Stimulated activated naive CD8-positive, alpha-beta T cell treated with anti-CD3 and anti-CD28 coated beads, Interleukin-15, Interleukin-2, amounts not matched to agents 100 ng/mL and 50 ng/mL, for 24 hours (primary cell): ENCODE data around the gene ECPAS.

Source experiments
- H3K27ac Mint-ChIP-seq: one replicate; pipeline ENCODE4 v1.8.0; 2021; ENCODE audit warnings: mild to moderate bottlenecking, mixed read lengths
- H3K27me3 Mint-ChIP-seq: one replicate; pipeline ENCODE4 v1.8.0; 2021; ENCODE audit warnings: mixed read lengths
- H3K36me3 Mint-ChIP-seq: one replicate; pipeline ENCODE4 v1.8.0; 2021; ENCODE audit warnings: low read depth, mixed read lengths
- H3K4me1 Mint-ChIP-seq: one replicate; pipeline ENCODE4 v1.8.0; 2021; ENCODE audit warnings: low read depth, mixed read lengths
- H3K4me3 Mint-ChIP-seq: one replicate; pipeline ENCODE4 v1.8.0; 2021; ENCODE audit warnings: mild to moderate bottlenecking, mixed read lengths
- H3K9me3 Mint-ChIP-seq: one replicate; pipeline ENCODE4 v1.8.0; 2021; ENCODE audit warnings: mixed read lengths

Gene ECPAS

GRCh38 chr9:111483439-111483857, 735 bp downstream of the ECPAS start:
- Mint-ChIP-seq H3K36me3 (peaks cover 17% of the 10 kb centered on the region), H3K9me3 (no peaks in the 10 kb centered on the region), H3K27ac (no peak overlapping the region), H3K4me3 (no peak overlapping the region), H3K27me3 (peaks cover 6% of the 10 kb centered on the region), H3K4me1 (peaks cover 39% of the 10 kb centered on the region)

DNA sequence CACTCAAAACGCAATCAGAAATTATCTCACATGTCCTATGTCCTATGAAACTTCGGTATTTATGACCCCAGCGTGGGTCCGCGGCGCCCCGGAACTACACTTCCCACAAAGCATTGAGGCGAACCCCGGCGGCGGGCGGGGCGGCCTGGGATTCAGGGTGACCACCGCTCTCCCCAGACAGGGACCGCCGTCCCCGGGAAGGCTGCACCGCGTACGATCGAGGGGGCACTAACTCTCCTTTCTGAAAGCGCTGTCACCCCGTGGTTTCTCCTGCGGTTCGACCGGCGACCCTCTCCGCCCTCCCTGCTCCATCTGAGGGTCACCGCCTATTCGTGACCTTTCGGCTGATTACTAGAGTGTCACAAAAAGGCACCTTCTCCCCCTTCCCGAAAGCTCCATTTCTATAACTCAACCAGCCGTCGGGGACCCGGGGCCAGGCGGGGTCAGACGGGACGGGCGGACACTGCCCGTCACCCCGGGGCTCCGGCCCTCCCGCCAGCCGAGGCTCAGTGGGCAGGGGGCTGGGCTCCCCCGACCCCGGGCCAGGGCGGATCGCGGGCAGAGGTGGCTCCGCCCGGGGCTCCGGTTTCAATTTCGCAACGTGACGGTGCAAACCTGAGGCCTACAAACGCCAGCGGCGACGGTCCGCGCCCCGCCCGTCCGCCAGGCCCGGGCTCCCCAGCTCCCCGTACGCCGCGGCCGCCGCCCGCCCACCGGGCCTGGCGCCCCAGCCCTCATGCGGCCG, 1.3 kb downstream of the ECPAS start:
- H3K9me3 Mint-ChIP-seq: no peaks in the 10 kb centered on the region
- peaks cover 40% of the 10 kb centered on the region for H3K4me1 Mint-ChIP-seq
- peak overlapping the region; percentile 87 for H3K27ac Mint-ChIP-seq
- peaks cover 17% of the 10 kb centered on the region for H3K36me3 Mint-ChIP-seq
- peaks cover 6% of the 10 kb centered on the region for H3K27me3 Mint-ChIP-seq
- H3K4me3 Mint-ChIP-seq: peak overlapping the region; percentile 85

GRCh38 chr9:111481885-111482636, 2.1 kb downstream of the ECPAS start:
- peaks cover 48% of the 10 kb centered on the region for H3K4me1 Mint-ChIP-seq
- H3K36me3 Mint-ChIP-seq: peaks cover 17% of the 10 kb centered on the region
- H3K9me3 Mint-ChIP-seq: no peaks in the 10 kb centered on the region
- peak overlapping the region; percentile 87 for H3K27ac Mint-ChIP-seq
- H3K27me3 Mint-ChIP-seq: no peaks in the 10 kb centered on the region
- peak overlapping the region; percentile 85 for H3K4me3 Mint-ChIP-seq

GRCh38 chr9:111477677-111478076, 6.5 kb downstream of the ECPAS start:
- H3K4me3 Mint-ChIP-seq: no peak overlapping the region
- H3K4me1 Mint-ChIP-seq: peaks cover 62% of the 10 kb centered on the region
- no peaks in the 10 kb centered on the region for H3K9me3 Mint-ChIP-seq
- peaks cover 28% of the 10 kb centered on the region for H3K36me3 Mint-ChIP-seq
- H3K27me3 Mint-ChIP-seq: no peaks in the 10 kb centered on the region
- no peak overlapping the region for H3K27ac Mint-ChIP-seq

DNA sequence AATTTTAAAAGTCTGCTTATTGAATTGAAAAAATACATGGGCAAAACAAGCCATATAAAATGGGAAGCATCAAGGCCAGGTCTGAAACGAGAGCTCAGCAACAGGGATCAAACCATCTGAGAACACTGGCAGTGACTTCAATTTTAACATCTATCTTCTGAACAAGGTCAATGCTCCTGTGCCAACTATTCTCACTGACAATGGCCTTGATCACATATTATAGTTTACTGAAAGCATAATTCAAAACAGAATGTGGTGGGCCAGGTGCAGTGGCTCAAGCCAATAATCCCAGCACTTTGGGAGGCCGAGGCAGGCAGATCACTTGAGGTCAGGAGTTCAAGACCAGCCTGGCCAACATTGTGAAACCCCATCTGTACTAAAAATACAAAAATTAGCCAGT, 9.0 kb downstream of the ECPAS start:
- H3K36me3 Mint-ChIP-seq: peaks cover 30% of the 10 kb centered on the region
- H3K27me3 Mint-ChIP-seq: no peaks in the 10 kb centered on the region
- no peak overlapping the region for H3K27ac Mint-ChIP-seq
- no peaks in the 10 kb centered on the region for H3K9me3 Mint-ChIP-seq
- peaks cover 53% of the 10 kb centered on the region for H3K4me1 Mint-ChIP-seq
- no peak overlapping the region for H3K4me3 Mint-ChIP-seq

DNA sequence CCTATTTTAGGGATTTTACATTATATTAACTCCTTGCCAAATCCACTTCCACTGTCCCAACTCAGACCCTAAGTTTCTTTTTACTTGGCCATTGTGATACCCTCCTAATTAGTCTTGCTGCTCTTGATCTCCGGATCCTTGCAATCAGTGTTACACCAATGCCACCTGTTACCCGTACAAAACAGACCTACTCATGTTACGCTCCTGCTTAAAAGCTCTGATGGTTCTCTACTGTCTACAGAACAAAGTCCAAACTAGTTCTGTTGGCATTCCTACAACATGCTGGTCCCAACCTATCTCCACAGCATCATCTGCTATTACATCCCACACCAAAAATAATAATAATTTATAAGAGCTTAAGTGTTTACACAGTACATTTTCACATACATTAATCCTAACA, 9.8 kb downstream of the ECPAS start:
- Mint-ChIP-seq H3K27ac (peak overlapping the region; percentile 43), H3K27me3 (no peaks in the 10 kb centered on the region), H3K36me3 (peaks cover 30% of the 10 kb centered on the region), H3K4me1 (peaks cover 53% of the 10 kb centered on the region), H3K9me3 (no peaks in the 10 kb centered on the region), H3K4me3 (no peak overlapping the region)

DNA sequence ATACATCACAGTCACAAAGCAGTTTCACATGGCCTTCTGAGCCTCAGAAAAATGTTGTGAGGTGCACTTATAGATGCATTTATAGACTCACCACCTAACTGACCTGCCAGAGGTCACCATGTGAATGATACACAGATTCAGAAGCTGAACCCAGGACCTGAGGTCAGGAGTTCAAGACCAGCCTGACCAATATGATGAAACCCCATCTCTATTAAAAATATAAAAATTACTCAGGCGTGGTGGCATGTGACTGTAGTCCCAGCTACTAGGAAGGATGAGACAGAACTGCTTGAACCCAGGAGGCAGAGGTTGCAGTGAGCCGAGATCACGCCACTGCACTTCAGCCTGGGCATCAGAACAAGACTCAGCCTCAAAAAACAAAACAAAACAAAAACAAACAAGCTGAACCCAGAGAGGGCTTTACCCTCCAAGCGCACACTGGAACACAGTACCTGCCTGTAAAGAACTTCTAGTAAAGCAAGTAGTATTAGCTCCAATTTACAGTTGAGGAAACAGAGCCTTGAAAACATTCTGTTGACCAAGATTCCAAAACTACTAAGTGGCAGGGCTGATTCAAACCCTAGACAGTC, 16.3 kb downstream of the ECPAS start:
- Mint-ChIP-seq H3K27ac (no peak overlapping the region), H3K27me3 (no peaks in the 10 kb centered on the region), H3K4me1 (peaks cover 33% of the 10 kb centered on the region), H3K9me3 (no peaks in the 10 kb centered on the region), H3K36me3 (peaks cover 43% of the 10 kb centered on the region), H3K4me3 (no peak overlapping the region)

DNA sequence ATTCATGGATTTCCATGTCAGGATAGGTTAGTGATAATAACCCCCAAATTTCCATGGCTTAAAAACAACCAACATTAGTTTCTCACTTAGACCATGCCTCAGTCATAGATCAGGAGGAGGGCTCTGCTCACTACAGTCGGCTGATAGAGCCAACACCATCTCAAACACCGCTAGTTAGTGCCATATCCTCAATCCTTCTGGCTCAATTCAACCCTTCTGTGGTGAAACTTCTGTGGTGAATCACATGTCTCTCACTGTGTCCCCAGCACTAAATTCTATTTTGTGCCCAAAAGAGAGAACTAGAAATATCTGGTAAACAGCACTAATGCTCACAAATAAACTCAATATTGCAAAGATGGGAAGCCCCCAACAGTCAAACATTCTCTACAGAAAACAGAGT, 21.1 kb downstream of the ECPAS start:
- H3K36me3 Mint-ChIP-seq: peaks cover 34% of the 10 kb centered on the region
- H3K27ac Mint-ChIP-seq: no peak overlapping the region
- peaks cover 10% of the 10 kb centered on the region for H3K9me3 Mint-ChIP-seq
- H3K4me3 Mint-ChIP-seq: no peak overlapping the region
- no peaks in the 10 kb centered on the region for H3K27me3 Mint-ChIP-seq
- H3K4me1 Mint-ChIP-seq: peaks cover 25% of the 10 kb centered on the region

GRCh38 chr9:111458139-111459009, 25.8 kb downstream of the ECPAS start:
- peaks cover 10% of the 10 kb centered on the region for H3K9me3 Mint-ChIP-seq
- no peak overlapping the region for H3K4me3 Mint-ChIP-seq
- peaks cover 31% of the 10 kb centered on the region for H3K4me1 Mint-ChIP-seq
- no peak overlapping the region for H3K27ac Mint-ChIP-seq
- peaks cover 18% of the 10 kb centered on the region for H3K36me3 Mint-ChIP-seq
- no peaks in the 10 kb centered on the region for H3K27me3 Mint-ChIP-seq

GRCh38 chr9:111456529-111456928, 27.7 kb downstream of the ECPAS start:
- Mint-ChIP-seq H3K36me3 (peaks cover 6% of the 10 kb centered on the region), H3K9me3 (peaks cover 1% of the 10 kb centered on the region), H3K27me3 (no peaks in the 10 kb centered on the region), H3K4me3 (no peak overlapping the region), H3K27ac (no peak overlapping the region), H3K4me1 (peaks cover 33% of the 10 kb centered on the region)

DNA sequence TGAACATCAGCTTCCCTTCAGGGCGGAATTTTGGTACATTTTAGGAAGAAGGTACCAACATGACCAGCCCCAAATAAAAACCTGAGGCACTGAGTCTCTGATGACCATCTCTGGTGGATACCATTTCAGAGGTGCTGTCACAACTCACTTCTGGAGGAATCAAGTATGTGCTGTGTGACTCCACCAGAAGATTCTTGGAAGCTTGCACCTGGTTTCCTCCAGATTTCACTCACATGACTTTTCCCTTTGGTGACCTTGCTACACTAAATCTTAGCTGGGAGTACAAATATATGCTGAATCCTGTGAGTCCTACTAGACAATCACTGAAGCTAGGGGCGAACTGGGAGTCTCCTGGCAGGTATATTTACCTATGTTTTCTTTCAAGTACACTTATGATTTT, 28.5 kb downstream of the ECPAS start:
- Mint-ChIP-seq H3K4me1 (peaks cover 34% of the 10 kb centered on the region), H3K9me3 (no peaks in the 10 kb centered on the region), H3K4me3 (no peak overlapping the region), H3K27me3 (no peaks in the 10 kb centered on the region), H3K36me3 (peaks cover 11% of the 10 kb centered on the region), H3K27ac (no peak overlapping the region)

DNA sequence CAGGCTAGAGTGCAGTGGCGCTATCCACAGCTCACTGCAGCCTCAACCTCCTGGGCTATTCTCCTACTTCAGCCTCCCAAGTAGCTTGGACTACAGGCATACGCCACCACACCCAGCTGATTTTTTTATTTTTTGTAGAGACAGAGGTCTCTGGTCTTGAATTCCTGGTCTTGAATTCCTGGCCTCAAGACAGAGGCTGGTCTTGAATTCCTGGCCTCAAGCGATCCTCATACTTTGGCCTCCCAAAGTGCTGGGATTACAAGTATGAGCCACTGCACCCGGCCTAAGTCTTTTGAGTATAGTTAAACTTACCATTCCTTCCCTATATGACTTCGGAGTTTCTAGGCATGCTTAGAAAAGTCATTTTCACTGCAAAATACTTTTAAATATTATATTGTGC, 29.4 kb downstream of the ECPAS start:
- no peaks in the 10 kb centered on the region for H3K27me3 Mint-ChIP-seq
- H3K4me1 Mint-ChIP-seq: peaks cover 34% of the 10 kb centered on the region
- peaks cover 19% of the 10 kb centered on the region for H3K36me3 Mint-ChIP-seq
- no peak overlapping the region for H3K27ac Mint-ChIP-seq
- no peaks in the 10 kb centered on the region for H3K9me3 Mint-ChIP-seq
- no peak overlapping the region for H3K4me3 Mint-ChIP-seq

DNA sequence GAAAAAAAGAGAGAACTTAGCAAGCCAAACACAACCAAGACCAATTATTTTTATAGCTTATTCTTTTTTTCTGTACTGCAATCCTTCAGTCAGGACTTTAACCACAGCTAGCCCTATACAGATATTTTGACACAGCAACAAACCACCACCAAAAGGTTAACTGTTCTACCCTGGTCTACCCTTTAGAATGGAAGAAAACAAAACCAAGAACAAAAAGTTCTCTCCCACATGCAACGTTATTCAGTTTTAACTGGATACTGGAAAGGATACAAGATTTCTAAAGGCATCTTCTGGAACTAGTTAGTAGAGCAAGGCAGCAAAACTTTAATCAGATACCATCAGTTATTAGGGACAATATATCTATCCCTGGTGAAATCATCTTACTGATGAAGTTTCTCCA, 32.6 kb downstream of the ECPAS start:
- Mint-ChIP-seq H3K27me3 (no peaks in the 10 kb centered on the region), H3K27ac (no peak overlapping the region), H3K9me3 (no peaks in the 10 kb centered on the region), H3K36me3 (peaks cover 34% of the 10 kb centered on the region), H3K4me1 (peaks cover 18% of the 10 kb centered on the region), H3K4me3 (no peak overlapping the region)

GRCh38 chr9:111450124-111450523, 34.1 kb downstream of the ECPAS start:
- Mint-ChIP-seq H3K9me3 (no peaks in the 10 kb centered on the region), H3K27ac (no peak overlapping the region), H3K4me3 (no peak overlapping the region), H3K36me3 (peaks cover 48% of the 10 kb centered on the region), H3K4me1 (peaks cover 12% of the 10 kb centered on the region), H3K27me3 (no peaks in the 10 kb centered on the region)
